Measurements from ENCODE around the gene FSIP2.
A peak's percentile ranks its signal among the peaks of the same experiment; 100 is the strongest.

Gene FSIP2, protein sequence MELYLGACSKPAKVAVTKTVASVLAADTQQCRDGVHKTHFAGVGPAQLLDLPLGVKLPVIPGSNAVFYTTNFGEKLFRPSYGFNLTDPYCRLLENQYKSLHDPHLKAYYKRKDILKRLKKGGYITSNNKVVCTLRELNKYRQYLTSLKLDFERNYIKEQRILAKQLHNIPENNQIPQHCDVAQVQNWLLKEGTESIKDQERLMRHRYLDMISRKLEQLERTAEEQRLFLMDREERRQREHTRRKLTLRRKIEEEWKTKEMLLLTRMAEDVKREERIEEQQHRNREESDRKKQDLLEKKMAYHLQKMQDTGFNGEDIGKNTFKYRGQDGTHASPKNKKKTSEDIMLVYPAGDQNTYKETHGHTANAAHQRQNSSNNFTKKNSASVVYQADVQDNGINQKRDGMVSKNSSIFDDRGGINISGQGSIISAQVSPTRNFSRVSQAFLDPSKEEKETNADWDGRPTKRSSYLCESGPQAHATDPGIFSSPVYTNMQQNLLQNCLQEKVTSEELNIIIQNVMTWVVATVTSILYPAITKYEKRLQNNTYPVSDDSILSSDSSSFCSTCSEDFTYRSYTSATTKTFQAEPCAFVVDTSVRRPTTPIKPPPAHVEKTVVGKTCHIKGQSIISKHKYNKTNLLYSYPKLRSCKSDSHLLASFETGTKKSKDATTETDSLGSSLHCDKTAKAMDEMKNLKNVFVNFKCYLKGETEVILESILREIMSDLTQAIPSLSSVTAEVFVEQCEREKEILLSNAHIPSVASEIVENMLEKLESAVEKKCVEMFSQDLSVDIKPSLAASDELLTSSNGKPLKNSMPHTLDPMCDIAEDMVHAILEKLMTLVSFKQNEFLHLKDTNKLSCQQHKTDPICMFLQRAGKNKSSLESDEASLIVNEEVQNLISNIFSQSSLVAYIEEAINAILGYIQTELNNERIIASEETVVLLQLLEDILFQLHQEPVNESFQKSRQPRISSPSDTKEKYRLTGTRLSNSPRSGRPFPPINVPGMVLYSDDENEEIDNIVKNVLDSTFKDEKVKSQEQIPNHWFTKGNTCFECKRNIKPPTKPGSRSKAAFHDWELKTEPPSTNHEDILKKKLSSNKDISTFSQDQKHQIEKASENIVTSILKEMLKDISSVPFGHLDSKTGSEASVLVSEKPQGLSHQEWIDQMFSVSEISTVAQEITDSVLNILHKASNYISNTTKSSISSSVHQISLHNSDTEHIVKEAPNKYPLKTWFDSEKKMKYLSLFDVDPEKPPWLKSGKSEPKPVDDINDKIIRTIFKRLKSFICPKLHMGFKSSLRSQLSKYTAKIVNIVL (N-terminal part only)

DNA sequence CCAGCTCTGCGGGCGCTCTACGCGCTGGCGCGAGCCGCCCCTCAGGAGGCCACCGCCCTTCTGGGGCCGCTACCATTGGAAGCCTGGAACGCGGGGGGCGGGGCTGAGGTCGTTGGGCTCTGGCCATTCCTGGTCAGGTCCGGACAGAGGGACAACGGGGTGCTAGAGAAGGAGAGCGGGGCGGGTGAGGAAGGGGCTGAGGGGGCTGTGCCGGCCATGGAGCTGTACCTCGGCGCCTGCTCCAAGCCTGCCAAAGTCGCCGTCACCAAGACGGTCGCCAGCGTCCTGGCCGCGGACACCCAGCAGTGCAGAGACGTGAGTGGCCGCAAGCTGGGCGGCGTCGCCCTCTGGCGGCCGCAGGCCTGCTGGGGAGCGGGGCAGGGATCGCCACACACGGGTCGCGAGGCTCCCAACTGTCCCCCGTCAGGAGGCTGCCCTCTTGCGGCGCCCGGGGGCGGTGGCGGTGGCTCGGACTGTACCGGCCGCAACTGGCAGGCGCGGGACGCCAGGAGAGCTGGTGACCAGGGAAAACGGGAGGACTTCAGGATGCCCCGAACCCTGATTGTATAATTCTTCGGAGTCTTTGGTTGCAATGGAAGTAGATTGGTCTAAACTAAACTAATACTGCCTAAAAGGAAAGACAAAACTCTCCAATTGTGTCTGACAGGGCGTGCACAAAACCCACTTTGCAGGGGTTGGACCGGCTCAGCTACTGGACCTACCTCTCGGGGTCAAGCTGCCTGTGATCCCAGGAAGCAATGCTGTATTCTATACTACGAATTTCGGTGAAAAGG lies at the start of gene FSIP2:
Gene FSIP2 (plus strand): TSS at position 126 of the 794 bp plus-strand sequence. CDS start 91 bp downstream, at position 217.
- DNase-seq (ENCODE audit: low read depth): peak; percentile 64
- TF ChIP-seq, protein P1, sequence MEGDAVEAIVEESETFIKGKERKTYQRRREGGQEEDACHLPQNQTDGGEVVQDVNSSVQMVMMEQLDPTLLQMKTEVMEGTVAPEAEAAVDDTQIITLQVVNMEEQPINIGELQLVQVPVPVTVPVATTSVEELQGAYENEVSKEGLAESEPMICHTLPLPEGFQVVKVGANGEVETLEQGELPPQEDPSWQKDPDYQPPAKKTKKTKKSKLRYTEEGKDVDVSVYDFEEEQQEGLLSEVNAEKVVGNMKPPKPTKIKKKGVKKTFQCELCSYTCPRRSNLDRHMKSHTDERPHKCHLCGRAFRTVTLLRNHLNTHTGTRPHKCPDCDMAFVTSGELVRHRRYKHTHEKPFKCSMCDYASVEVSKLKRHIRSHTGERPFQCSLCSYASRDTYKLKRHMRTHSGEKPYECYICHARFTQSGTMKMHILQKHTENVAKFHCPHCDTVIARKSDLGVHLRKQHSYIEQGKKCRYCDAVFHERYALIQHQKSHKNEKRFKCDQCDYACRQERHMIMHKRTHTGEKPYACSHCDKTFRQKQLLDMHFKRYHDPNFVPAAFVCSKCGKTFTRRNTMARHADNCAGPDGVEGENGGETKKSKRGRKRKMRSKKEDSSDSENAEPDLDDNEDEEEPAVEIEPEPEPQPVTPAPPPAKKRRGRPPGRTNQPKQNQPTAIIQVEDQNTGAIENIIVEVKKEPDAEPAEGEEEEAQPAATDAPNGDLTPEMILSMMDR (conservative IDR thresholded peaks at IDR 0.05; ENCODE audit: control insufficient read depth, insufficient read depth, low read depth, low read length): peak; percentile 63
- H3K4me3 ChIP-seq (ENCODE audit: control insufficient read depth, low read depth, low read length): peak within 1 kb of the TSS; percentile 44

DNA sequence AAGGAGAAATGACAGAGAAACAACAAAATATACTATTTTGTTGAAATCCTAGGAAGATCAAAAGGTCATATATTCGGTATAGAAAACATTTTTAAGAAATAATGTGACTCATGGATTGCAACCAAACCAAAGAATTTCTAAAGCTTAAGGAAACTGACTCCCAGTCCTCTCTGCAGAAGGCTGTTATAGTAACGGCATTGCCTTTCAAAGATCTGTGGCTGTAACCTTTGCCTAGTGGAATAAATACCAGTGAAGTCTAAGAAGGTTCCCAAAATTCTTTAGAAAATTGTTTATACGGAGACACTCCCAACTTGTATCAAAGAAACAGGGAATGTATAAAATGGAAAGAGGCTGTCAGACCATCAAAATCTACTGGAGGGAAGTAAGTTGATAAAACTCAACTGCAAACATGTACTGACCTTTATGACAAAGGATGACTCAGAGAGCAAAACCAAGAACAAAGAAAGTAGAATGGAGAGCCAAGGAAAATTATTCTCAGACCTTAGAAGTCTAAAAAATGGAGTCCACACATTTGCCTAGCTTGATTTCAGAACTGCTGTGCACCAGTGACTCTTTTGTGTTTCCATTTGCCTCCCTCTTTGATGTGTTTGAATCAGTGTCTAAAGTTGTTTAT lies 48.6 kb upstream of the FSIP2 start:
- H3K4me3 ChIP-seq (ENCODE audit: control insufficient read depth, low read depth, low read length): no peak overlapping the region
- DNase-seq (ENCODE audit: low read depth): peak; percentile 7
- TF ChIP-seq, protein P1 (conservative IDR thresholded peaks at IDR 0.05; ENCODE audit: control insufficient read depth, insufficient read depth, low read depth, low read length): no peak

DNA sequence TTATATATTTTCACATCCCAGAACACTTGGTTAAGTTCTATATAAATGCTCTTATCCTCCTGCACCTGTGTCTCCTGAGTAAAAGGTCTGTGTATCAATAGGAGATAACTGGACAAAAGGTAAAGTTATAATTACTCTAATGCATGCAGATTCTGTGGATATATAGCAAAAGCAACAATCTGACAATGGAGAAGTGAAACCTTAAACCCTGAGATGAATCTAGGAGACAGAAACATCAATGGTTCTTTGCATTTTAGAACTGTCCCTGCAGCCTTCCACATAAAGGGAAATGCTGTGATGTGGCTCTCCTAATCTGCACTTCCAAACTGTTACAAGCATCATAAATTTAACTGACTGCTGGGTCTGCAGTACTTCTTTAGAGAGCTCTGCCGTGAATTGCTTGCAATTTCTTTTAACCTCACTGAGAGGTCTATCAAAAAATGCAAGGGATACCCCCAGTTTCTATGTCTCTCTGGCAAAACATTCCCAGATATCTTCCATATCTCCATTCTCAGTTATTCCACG lies 42.8 kb upstream of the FSIP2 start:
- H3K4me3 ChIP-seq (ENCODE audit: control insufficient read depth, low read depth, low read length): no peak overlapping the region
- TF ChIP-seq, protein P1 (conservative IDR thresholded peaks at IDR 0.05; ENCODE audit: control insufficient read depth, insufficient read depth, low read depth, low read length): no peak
- no peak for DNase-seq (ENCODE audit: low read depth)

DNA sequence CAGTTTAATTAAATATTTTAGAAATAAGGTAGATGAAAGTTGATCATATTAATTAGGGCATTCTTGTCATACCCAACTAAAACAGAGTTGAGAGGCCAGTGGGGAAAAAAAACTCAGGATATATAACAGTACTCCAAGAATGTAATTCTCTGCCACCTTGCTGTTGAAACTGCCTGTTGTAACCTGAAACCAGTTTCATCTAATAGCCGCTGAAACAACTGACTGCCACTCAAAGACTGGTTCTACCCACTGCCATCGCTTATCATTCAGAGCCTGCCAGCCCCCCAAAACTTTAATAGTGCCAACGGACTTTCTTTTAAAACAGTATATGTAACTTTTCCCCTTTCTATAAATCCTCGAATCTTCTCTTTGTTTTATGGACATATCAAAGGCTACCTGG lies 37.7 kb upstream of the FSIP2 start:
- no peak for DNase-seq (ENCODE audit: low read depth)
- no peak overlapping the region for H3K4me3 ChIP-seq (ENCODE audit: control insufficient read depth, low read depth, low read length)
- TF ChIP-seq, protein P1 (conservative IDR thresholded peaks at IDR 0.05; ENCODE audit: control insufficient read depth, insufficient read depth, low read depth, low read length): no peak

DNA sequence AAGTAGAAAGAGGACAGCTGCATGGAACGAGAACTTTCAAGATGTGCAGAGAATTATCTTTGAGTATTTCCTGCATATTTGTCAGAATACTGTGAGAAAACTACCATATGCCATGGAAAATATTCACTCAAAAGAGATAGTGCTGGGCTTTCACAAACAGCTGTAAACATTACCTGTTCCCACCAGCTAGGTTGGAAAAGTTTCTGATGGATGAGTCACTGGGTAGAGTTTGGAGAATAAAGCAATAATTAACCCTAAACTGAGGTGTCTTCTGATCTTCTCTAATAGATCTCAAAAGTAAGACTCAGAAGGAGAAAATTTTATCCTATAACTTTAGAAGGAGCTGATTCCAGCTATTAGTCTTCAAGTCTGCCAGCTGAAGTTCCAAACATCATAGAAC lies 3.9 kb upstream of the FSIP2 start:
- no peak overlapping the region for H3K4me3 ChIP-seq (ENCODE audit: control insufficient read depth, low read depth, low read length)
- DNase-seq (ENCODE audit: low read depth): no peak
- TF ChIP-seq, protein P1 (conservative IDR thresholded peaks at IDR 0.05; ENCODE audit: control insufficient read depth, insufficient read depth, low read depth, low read length): no peak

Measured in fibroblast of mammary gland (primary cell).